ENCODE measurements around the gene SYT3.
"Not testable (repeated sequence)": the region's sequence is repeated elsewhere in the genome, so short reads cannot be mapped to it uniquely, and the experiment has no call there.

Gene SYT3

DNA sequence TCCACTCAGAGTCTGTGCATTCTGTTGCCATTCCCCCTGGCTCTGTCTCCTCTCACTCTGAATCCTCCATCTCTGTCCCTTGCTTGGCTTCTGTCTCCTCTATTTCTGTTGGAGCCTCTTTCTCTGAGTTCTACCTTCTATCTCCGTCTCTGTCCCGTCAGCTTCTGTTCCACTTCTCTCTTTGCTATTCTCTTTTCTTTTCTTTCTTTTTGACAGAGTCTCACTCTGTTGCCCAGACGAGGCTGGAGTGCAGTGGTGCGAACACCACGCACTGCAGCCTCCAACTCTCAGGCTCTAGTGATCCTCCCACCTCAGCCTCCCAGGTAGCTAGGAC, 37.6 kb downstream of the SYT3 start:
- peaks cover 0 to 31% of the 10 kb centered on the region in 2 donors for H3K27me3 ChIP-seq
- H3K9me3 ChIP-seq: no peaks in the 10 kb centered on the region
- intact Hi-C loops (cut with DNase I; ENCODE audit: low total_unique reads): no loop called here
- H3K27ac ChIP-seq: no peak overlapping the region
- H3K36me3 ChIP-seq: no peaks in the 10 kb centered on the region
- no peak for DNase-seq
- H3K4me1 ChIP-seq: no peaks in the 10 kb centered on the region
- no peak overlapping the region for H3K4me3 ChIP-seq
- TF ChIP-seq, protein P1, sequence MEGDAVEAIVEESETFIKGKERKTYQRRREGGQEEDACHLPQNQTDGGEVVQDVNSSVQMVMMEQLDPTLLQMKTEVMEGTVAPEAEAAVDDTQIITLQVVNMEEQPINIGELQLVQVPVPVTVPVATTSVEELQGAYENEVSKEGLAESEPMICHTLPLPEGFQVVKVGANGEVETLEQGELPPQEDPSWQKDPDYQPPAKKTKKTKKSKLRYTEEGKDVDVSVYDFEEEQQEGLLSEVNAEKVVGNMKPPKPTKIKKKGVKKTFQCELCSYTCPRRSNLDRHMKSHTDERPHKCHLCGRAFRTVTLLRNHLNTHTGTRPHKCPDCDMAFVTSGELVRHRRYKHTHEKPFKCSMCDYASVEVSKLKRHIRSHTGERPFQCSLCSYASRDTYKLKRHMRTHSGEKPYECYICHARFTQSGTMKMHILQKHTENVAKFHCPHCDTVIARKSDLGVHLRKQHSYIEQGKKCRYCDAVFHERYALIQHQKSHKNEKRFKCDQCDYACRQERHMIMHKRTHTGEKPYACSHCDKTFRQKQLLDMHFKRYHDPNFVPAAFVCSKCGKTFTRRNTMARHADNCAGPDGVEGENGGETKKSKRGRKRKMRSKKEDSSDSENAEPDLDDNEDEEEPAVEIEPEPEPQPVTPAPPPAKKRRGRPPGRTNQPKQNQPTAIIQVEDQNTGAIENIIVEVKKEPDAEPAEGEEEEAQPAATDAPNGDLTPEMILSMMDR (IDR thresholded peaks at IDR 0.05): no peak

DNA sequence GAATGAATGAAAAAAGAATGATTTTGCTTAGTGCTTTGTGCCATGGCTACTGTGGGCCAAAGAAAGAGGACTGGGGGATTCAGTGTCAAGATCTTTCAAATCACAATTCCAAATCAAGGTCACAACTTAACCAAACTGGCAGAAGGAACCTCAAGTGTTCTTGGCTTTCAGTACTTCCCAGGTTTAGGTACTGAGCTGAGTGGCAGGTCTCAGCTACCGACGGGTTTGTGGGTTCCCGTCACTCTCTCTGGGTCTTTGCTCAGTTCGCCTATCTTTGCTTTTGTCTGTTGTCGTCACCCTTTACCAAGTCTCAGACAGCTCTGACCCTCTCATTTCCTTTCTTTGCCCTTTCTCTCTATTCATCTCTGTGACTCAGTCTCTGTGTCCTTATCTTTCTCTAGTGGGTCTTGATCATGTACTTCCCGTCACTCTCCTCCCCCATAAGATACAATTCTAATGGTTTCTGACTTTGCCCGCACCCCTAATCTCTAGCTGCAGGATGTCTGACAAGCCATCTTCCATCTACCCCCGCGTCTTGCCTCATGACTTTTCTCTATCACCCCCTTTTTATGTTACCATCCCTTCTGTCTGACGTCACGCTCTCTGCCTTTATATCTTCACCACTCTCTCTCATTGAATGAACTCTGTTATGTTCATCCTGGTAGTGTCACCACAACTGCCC, 38.1 kb downstream of the SYT3 start:
- Histone ChIP-seq H3K4me3 (no peak overlapping the region), H3K36me3 (no peaks in the 10 kb centered on the region), H3K27me3 (peaks cover 0 to 26% of the 10 kb centered on the region in 2 donors), H3K4me1 (no peaks in the 10 kb centered on the region), H3K9me3 (no peaks in the 10 kb centered on the region), H3K27ac (no peak overlapping the region)
- TF ChIP-seq, protein P1 (IDR thresholded peaks at IDR 0.05): no peak
- DNase-seq: no peak
- intact Hi-C loops (cut with DNase I; ENCODE audit: low total_unique reads): no loop called here

DNA sequence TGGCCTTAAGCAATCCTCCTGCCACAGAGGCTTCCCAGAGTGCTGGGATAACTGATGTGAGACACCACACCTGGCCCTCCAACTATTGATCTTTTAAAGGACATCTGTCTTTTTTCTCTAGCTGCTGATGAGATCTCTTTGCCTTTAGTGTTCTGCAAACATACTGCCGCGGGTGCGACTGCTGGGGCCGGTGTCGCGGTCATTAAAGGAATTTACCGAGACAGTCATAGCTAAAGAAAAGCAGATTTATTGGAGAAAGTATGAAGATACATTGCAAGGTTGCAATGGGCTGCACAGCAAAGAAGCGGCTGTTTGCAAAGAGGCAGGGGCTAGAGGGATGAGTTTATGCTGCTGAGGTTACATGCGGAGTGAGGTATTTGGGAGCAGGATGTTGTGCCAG, 40.3 kb downstream of the SYT3 start:
- H3K27me3 ChIP-seq: peaks cover 0 to 24% of the 10 kb centered on the region in 2 donors
- intact Hi-C loops (cut with DNase I; ENCODE audit: low total_unique reads): no loop called here

DNA sequence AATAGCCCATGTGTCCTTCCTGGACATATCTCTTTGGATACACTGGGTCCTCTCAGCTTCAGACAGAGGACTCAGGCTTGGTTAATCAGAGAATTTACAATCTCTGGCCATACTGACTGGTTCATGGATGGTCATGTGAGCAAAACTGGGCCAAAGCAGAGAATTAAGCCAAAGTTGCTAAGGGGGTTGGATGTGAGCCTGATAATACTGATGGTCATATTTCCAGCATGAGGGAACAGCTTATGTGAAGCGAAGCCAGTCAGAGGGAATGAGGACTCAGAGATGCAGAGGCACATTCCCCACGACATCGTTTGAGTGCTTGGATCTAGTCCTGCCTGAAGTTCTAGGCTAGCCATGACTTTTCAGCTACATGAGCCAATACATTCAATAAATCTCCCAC, 49.5 kb downstream of the SYT3 start:
- no peak overlapping the region for H3K27ac ChIP-seq
- peaks cover 0 to 13% of the 10 kb centered on the region in 2 donors for H3K27me3 ChIP-seq
- H3K4me3 ChIP-seq: no peak overlapping the region
- TF ChIP-seq, protein P1 (IDR thresholded peaks at IDR 0.05): no peak
- intact Hi-C loops (cut with DNase I; ENCODE audit: low total_unique reads): no loop called here
- no peaks in the 10 kb centered on the region for H3K36me3 ChIP-seq
- no peak for DNase-seq
- no peaks in the 10 kb centered on the region for H3K4me1 ChIP-seq
- no peaks in the 10 kb centered on the region for H3K9me3 ChIP-seq

More for the DNA sequence above, 40.3 kb downstream of the SYT3 start:
- TF ChIP-seq, protein P1 (IDR thresholded peaks at IDR 0.05): no peak
- Histone ChIP-seq H3K4me3 (no peak overlapping the region), H3K4me1 (no peaks in the 10 kb centered on the region), H3K27ac (no peak overlapping the region), H3K36me3 (no peaks in the 10 kb centered on the region), H3K9me3 (no peaks in the 10 kb centered on the region)
- no peak for DNase-seq

DNA sequence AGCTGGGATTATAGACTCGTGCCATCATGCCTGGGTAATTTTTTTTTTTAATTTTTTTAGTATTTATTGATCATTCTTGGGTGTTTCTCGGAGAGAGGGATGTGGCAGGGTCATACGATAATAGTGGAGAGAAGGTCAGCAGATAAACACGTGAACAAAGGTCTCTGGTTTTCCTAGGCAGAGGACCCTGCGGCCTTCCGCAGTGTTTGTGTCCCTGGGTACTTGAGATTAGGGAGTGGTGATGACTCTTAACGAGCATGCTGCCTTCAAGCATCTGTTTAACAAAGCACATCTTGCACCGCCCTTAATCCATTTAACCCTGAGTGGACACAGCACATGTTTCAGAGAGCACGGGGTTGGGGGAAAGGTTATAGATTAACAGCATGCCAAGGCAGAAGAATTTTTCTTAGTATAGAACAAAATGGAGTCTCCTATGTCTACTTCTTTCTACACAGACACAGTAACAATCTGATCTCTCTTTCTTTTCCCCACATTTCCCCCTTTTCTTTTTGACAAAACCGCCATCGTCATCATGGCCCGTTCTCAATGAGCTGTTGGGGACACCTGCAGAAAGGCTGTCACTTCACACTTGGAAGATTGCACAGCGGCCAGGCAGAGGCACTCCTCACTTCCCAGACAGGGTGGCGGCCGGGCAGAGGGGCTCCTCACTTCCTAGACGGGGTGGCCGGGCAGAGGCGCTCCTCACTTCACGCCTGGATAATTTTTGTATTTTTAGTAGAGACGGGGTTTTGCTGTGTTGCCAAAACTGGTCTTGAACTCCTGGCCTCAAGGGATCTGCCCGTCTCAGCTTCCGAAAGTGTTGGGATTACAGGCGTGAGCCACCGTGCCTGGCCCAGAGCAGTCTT, 57.7 kb downstream of the SYT3 start:
- peaks cover 0 to 21% of the 10 kb centered on the region in 2 donors for H3K27me3 ChIP-seq

DNA sequence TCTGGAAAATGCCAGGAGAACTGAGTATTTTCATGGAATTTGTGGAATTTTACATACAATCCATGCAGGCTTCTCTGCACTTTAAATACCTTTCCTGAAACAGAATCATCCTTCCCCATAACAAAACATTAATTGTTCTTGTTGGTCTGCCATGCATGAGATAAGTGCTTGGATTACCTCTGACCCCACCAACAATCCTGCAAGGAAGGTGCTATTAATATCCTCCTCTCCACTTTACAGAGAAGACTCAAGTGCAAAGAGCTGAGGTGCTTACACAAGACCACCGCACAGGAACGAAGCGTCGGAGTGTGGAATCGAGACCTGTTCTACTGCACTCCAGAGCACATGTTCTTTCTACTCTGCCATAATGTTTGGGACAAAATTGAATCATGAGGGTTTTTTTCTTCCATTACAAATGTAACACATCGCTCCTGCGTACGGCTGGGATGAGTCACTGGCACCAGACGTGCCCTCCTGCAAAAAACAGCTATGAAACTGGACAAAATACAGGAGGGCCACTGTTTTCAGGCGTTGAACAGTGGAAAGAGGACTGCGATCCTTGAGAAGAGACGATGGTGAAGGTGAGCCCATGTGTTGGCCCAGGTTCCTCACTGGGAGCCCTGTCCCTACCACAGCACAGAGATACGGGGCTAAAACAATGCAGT, 58.6 kb downstream of the SYT3 start:
- Histone ChIP-seq H3K27ac (no peak overlapping the region), H3K4me3 (no peak overlapping the region), H3K36me3 (no peaks in the 10 kb centered on the region), H3K27me3 (peaks cover 0 to 18% of the 10 kb centered on the region in 2 donors), H3K4me1 (no peaks in the 10 kb centered on the region), H3K9me3 (no peaks in the 10 kb centered on the region)
- intact Hi-C loops (cut with DNase I; ENCODE audit: low total_unique reads): no loop called here
- TF ChIP-seq, protein P1 (IDR thresholded peaks at IDR 0.05): no peak
- DNase-seq: no peak

More for the DNA sequence above, 57.7 kb downstream of the SYT3 start:
- H3K27ac ChIP-seq; H3K4me3 ChIP-seq; intact Hi-C loops (cut with DNase I; ENCODE audit: low total_unique reads); H3K4me1 ChIP-seq; DNase-seq; H3K36me3 ChIP-seq; H3K9me3 ChIP-seq: not testable (repeated sequence)

Measured in tibial artery (tissue), 4 donors.